Glutamatergic neuron (in vitro differentiated cells): ENCODE data around the gene PODXL2. TPM values are rescaled to one million over a fixed set of nuclear protein-coding genes. Genes with fewer than 3 reads are reported as not detected.
"Not testable (repeated sequence)": the region's sequence is repeated elsewhere in the genome, so short reads cannot be mapped to it uniquely, and the experiment has no call there.

Source experiments
- DNase-seq: peaks from one replicate; pipeline ENCODE4 v3.0.0; 2022
- H3K27ac Mint-ChIP-seq: one replicate; pipeline ENCODE4 v1.8.0; 2020; ENCODE audit warnings: mild to moderate bottlenecking, mixed read lengths, inconsistent platforms; ENCODE audit not compliant: unreplicated experiment
- H3K27me3 Mint-ChIP-seq: one replicate; pipeline ENCODE4 v1.8.0; 2020; ENCODE audit warnings: mild to moderate bottlenecking, moderate library complexity, mixed read lengths, inconsistent platforms; ENCODE audit not compliant: unreplicated experiment
- H3K36me3 Mint-ChIP-seq: one replicate; pipeline ENCODE4 v1.8.0; 2020; ENCODE audit warnings: mild to moderate bottlenecking, mixed read lengths, inconsistent platforms; ENCODE audit not compliant: unreplicated experiment
- H3K4me1 Mint-ChIP-seq: one replicate; pipeline ENCODE4 v1.8.0; 2020; ENCODE audit warnings: mild to moderate bottlenecking, low read depth, mixed read lengths, inconsistent platforms; ENCODE audit not compliant: unreplicated experiment
- H3K4me3 Mint-ChIP-seq: one replicate; pipeline ENCODE4 v1.8.0; 2020; ENCODE audit warnings: mild to moderate bottlenecking, mixed read lengths, inconsistent platforms; ENCODE audit not compliant: unreplicated experiment
- H3K9me3 Mint-ChIP-seq: one replicate; pipeline ENCODE4 v1.8.0; 2020; ENCODE audit warnings: mild to moderate bottlenecking, moderate library complexity, mixed read lengths, inconsistent platforms; ENCODE audit not compliant: unreplicated experiment
- total RNA-seq: library from RNA; stranded (reverse); fragmentation: NEBNext Ultra II Directional; extraction: Animal tissue kit (Norgen Biotek cat#: 25700); gene quantifications from one replicate; pipeline ENCODE4 v1.2.1, GENCODE V29; 2021; ENCODE audit not compliant: unreplicated experiment
- TF ChIP-seq, protein P1 (sequence below): fragments of 200-600 bp; sonication (generic); IDR thresholded peaks from one replicate; pipeline ENCODE4 v1.5.0; 2021; ENCODE audit not compliant: partially characterized antibody, unreplicated experiment

PODXL2 gene
- total RNA-seq, 1 donor from 2014 or later: 139 TPM

DNA sequence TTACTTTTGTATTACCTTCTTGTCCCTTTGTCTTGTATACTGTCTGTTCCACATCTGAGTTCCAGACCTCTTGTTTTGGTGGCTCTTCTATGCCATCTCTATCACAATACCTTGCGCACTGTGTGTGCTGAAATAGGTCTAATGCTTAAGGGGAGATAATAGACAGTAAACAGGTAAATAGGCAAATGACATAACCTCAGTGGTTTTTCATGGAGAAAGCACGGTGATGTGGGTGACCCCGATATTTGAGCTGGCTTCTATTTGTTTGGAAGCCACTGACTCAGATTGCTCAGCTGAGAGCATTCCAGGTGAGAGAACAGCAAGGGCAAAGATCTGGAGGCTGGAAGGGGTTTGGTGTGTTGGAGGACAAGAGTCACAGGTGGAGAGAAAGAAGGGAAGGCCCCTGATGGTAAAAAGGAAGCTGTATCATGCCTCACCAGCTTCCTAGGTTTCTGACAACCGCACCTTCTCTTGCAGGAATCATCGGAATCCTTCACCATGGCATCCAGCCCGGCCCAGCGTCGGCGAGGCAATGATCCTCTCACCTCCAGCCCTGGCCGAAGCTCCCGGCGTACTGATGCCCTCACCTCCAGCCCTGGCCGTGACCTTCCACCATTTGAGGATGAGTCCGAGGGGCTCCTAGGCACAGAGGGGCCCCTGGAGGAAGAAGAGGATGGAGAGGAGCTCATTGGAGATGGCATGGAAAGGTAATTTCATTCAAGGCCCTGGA lies 30.0 kb upstream of the PODXL2 start:
- peak overlapping the region; percentile 2 for H3K27ac Mint-ChIP-seq
- H3K9me3 Mint-ChIP-seq: peaks cover 4% of the 10 kb centered on the region
- no peak for DNase-seq
- H3K4me3 Mint-ChIP-seq: peak overlapping the region; percentile 87
- H3K4me1 Mint-ChIP-seq: peaks cover 4% of the 10 kb centered on the region
- peaks cover 5% of the 10 kb centered on the region for H3K27me3 Mint-ChIP-seq
- TF ChIP-seq, protein P1, sequence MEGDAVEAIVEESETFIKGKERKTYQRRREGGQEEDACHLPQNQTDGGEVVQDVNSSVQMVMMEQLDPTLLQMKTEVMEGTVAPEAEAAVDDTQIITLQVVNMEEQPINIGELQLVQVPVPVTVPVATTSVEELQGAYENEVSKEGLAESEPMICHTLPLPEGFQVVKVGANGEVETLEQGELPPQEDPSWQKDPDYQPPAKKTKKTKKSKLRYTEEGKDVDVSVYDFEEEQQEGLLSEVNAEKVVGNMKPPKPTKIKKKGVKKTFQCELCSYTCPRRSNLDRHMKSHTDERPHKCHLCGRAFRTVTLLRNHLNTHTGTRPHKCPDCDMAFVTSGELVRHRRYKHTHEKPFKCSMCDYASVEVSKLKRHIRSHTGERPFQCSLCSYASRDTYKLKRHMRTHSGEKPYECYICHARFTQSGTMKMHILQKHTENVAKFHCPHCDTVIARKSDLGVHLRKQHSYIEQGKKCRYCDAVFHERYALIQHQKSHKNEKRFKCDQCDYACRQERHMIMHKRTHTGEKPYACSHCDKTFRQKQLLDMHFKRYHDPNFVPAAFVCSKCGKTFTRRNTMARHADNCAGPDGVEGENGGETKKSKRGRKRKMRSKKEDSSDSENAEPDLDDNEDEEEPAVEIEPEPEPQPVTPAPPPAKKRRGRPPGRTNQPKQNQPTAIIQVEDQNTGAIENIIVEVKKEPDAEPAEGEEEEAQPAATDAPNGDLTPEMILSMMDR: no peak
- no peaks in the 10 kb centered on the region for H3K36me3 Mint-ChIP-seq

DNA sequence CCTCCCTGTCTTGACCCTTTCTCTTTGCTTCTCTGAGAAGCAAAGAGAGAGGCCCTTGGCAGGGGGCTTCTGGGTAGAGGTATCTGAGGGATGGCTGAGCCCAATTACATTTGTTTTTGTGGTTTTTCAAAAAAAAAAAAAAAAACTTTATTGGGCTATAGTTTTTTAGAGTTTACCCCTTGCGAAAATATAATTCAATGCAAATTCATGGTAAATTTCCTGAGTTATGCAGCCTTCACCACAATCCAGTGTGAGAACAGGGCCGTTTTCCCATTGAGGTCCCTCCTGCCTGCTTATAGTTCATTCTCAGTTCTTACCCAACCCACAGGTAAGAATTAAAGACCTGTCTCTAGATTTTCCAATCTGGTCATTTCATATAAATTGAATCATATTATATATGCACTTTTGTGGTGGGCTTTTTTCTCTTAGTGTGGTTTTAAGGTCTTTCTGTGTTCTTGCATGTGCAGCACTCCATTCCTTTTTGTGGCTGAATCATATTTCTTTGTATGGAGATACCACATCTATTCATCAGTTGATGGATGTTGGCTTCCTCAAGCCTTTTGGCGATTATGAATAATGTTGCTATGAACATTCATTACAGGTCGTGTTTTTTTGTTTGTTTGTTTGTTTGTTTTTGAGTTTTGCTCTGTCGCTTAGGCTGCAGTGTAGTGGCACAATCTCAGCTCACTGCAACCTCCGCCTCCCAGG lies 28.1 kb upstream of the PODXL2 start:
- H3K36me3 Mint-ChIP-seq: no peaks in the 10 kb centered on the region
- no peak overlapping the region for H3K27ac Mint-ChIP-seq
- no peak for DNase-seq
- peaks cover 4% of the 10 kb centered on the region for H3K4me1 Mint-ChIP-seq
- TF ChIP-seq, protein P1: no peak
- no peak overlapping the region for H3K4me3 Mint-ChIP-seq
- peaks cover 4% of the 10 kb centered on the region for H3K9me3 Mint-ChIP-seq
- peaks cover 5% of the 10 kb centered on the region for H3K27me3 Mint-ChIP-seq

DNA sequence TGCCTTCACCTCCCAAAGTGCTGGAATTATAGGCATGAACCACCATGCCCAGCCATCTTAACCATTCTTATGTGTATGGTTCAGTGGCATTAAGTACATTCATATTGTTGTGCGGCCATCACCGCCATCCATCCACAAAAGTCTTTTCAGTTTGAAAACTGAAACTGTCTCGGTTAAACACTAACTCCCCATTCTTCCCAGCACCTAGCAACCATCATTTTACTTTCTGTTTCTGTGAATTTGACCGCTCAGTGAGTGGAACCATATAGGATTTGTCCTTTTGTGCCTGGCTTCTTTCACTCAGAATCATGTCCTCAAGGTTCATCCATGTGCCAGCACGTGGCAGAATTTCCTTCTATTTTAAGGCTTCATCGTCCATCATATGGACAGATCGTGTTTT lies 24.9 kb upstream of the PODXL2 start:
- H3K27me3 Mint-ChIP-seq: peaks cover 5% of the 10 kb centered on the region
- TF ChIP-seq, protein P1: no peak
- no peaks in the 10 kb centered on the region for H3K4me1 Mint-ChIP-seq
- DNase-seq: no peak
- H3K4me3 Mint-ChIP-seq: no peak overlapping the region
- no peaks in the 10 kb centered on the region for H3K36me3 Mint-ChIP-seq
- H3K9me3 Mint-ChIP-seq: no peaks in the 10 kb centered on the region
- no peak overlapping the region for H3K27ac Mint-ChIP-seq

DNA sequence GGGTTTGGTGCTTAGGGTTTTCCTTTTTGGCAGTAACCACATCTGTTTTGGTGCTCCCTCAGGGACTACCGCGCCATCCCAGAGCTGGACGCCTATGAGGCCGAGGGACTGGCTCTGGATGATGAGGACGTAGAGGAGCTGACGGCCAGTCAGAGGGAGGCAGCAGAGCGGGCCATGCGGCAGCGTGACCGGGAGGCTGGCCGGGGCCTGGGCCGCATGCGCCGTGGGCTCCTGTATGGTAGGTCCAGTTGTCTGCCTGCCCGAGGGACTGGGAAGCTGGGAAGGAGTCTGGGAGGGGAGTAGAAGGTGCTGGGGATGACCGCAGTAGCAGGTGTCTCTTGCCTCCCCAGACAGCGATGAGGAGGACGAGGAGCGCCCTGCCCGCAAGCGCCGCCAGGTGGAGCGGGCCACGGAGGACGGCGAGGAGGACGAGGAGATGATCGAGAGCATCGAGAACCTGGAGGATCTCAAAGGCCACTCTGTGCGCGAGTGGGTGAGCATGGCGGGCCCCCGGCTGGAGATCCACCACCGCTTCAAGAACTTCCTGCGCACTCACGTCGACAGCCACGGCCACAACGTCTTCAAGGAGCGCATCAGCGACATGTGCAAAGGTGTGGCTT lies 24.3 kb upstream of the PODXL2 start:
- H3K4me1 Mint-ChIP-seq: no peaks in the 10 kb centered on the region
- no peak overlapping the region for H3K4me3 Mint-ChIP-seq
- TF ChIP-seq, protein P1: no peak
- no peak overlapping the region for H3K27ac Mint-ChIP-seq
- H3K27me3 Mint-ChIP-seq: peaks cover 5% of the 10 kb centered on the region
- H3K36me3 Mint-ChIP-seq: no peaks in the 10 kb centered on the region
- no peak for DNase-seq
- no peaks in the 10 kb centered on the region for H3K9me3 Mint-ChIP-seq

DNA sequence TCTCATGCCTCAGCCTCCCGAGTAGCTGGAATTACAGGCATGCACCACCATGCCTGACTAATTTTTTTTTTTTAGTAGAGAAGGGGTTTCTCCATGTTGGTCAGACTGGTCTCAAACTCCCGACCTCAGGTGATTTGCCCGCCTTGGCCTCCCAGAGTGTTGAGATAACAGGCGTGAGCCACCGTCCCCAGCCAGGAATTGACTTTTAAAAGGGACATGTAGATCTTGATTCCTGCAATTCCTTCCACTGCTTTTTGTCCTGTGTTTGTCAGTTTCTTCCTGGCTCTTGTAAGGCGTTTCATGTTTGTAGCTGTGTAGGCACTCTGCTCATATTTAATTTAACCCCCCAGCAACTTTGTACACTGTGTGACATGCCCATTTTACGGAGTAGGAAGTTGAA lies 23.4 kb upstream of the PODXL2 start:
- H3K27me3 Mint-ChIP-seq, H3K9me3 Mint-ChIP-seq, H3K36me3 Mint-ChIP-seq, H3K4me1 Mint-ChIP-seq, DNase-seq, H3K4me3 Mint-ChIP-seq, H3K27ac Mint-ChIP-seq: not testable (repeated sequence)
